ENCODE measurements around the gene FAM20B. TPM values are rescaled to one million over a fixed set of nuclear protein-coding genes. Genes with fewer than 3 reads are reported as not detected.
"Not testable (repeated sequence)": the region's sequence is repeated elsewhere in the genome, so short reads cannot be mapped to it uniquely, and the experiment has no call there.

The FAM20B gene
- total and polyA plus RNA-seq, 12 donors, result 15.4 to 69.9 (median 38.3) TPM

GRCh38 chr1:179038528-179039281 lies 13.0 kb downstream of the FAM20B start:
- 20 to 32% (median 23%) methylated on average over 1 of the region's 1 CpG for WGBS, 4 donors

GRCh38 chr1:179039502-179040174 lies 13.9 kb downstream of the FAM20B start:
- H3K9me3 ChIP-seq (replicated peaks in 1 of 3); H3K27me3 ChIP-seq; DNase-seq; H3K27ac ChIP-seq; H3K36me3 ChIP-seq (replicated peaks in 1 of 2); H3K4me3 ChIP-seq; intact Hi-C loops (cut with DNase I): not testable (repeated sequence)
- 63 to 79% (median 70%) methylated on average over 6 to 8 of the region's 9 CpGs for WGBS, 4 donors
- peaks cover 17 to 45% of the 10 kb centered on the region in 2 donors for H3K4me1 ChIP-seq (replicated peaks in 1 of 2)

More at GRCh38 chr1:179038528-179039281, 13.0 kb downstream of the FAM20B start:
- intact Hi-C loops (cut with DNase I), result no loop called here
- Histone ChIP-seq H3K27ac (no peak overlapping the region), H3K4me3 (no peak overlapping the region), H3K36me3 (replicated peaks in 1 of 2) (no peaks in the 10 kb centered on the region), H3K4me1 (replicated peaks in 1 of 2) (peaks cover 26 to 55% of the 10 kb centered on the region in 2 donors), H3K9me3 (replicated peaks in 1 of 3) (no peaks in the 10 kb centered on the region), H3K27me3 (no peaks in the 10 kb centered on the region)
- TF ChIP-seq CTCF (IDR thresholded peaks at IDR 0.05), result no peak
- TF ChIP-seq POLR2A (IDR thresholded peaks at IDR 0.05), result no peak
- DNase-seq, result no peak

- H3K36me3 ChIP-seq (replicated peaks in 1 of 2); DNase-seq; intact Hi-C loops (cut with DNase I); H3K27ac ChIP-seq; H3K4me3 ChIP-seq; H3K27me3 ChIP-seq; H3K9me3 ChIP-seq (replicated peaks in 1 of 3): not testable (repeated sequence)
- WGBS, 4 donors, result 44 to 93% (median 90%) methylated on average over 5 to 24 of the region's 27 CpGs
- H3K4me1 ChIP-seq (replicated peaks in 1 of 2), result peaks cover 12 to 40% of the 10 kb centered on the region in 2 donors
Measured at GRCh38 chr1:179040175-179040551, 14.5 kb downstream of the FAM20B start.

DNA sequence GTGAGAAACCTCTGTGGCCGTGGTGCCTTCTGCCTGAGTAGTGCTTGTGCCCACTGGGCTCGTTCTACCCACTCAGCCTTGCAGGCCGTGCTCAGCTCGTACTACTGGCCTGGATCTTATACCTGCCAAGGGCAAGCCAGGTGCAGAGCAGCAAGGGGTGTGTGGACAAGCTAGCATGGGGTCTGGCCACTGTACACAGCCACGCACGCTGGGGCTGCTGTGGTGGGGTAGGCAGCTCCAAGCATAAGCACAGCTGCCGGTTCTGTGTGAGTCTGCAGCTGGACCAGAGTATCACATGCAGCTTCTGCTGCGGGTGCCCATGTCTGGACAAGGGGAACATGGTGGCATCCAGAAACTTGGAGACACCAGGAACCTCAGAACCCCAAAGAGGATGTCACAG lies 16.4 kb downstream of the FAM20B start:
- Histone ChIP-seq H3K4me3 (no peak overlapping the region), H3K36me3 (replicated peaks in 1 of 2) (peaks cover 0 to 3% of the 10 kb centered on the region in 2 donors), H3K9me3 (replicated peaks in 1 of 3) (no peaks in the 10 kb centered on the region), H3K27ac (no peak overlapping the region), H3K4me1 (replicated peaks in 1 of 2) (peaks cover under 1 to 25% of the 10 kb centered on the region in 2 donors), H3K27me3 (no peaks in the 10 kb centered on the region)
- no peak for DNase-seq
- no peak for TF ChIP-seq POLR2A (IDR thresholded peaks at IDR 0.05)
- no peak for TF ChIP-seq CTCF (IDR thresholded peaks at IDR 0.05)
- intact Hi-C loops (cut with DNase I), result no loop called here
- WGBS, 4 donors, result 92 to 98% (median 93%) methylated on average over 4 to 8 of the region's 8 CpGs

- intact Hi-C loops (cut with DNase I), result no loop called here
- 96 to 100% (median 100%) methylated on average over 2 to 5 of the region's 5 CpGs for WGBS, 4 donors
- H3K27me3 ChIP-seq, result no peaks in the 10 kb centered on the region
- H3K27ac ChIP-seq, result no peak overlapping the region
- H3K36me3 ChIP-seq (replicated peaks in 1 of 2), result peaks cover 0 to 3% of the 10 kb centered on the region in 2 donors
- TF ChIP-seq POLR2A (IDR thresholded peaks at IDR 0.05) (no peak), CTCF (IDR thresholded peaks at IDR 0.05) (no peak)
- no peaks in the 10 kb centered on the region for H3K9me3 ChIP-seq (replicated peaks in 1 of 3)
- H3K4me1 ChIP-seq (replicated peaks in 1 of 2), result peaks cover 5 to 25% of the 10 kb centered on the region in 2 donors
- no peak for DNase-seq
- H3K4me3 ChIP-seq, result no peak overlapping the region
Measured at GRCh38 chr1:179042700-179043099, 17.0 kb downstream of the FAM20B start.

All from adrenal gland (tissue), 12 donors.